GM12892 (cell line): ENCODE results near the gene CD68.

ENCODE experiments used
- POLR2A ChIP-seq: IDR thresholded peaks from 2 replicates; pipeline ENCODE4 v1.6.1; 2011; ENCODE audit warnings: low read depth, low read length, control low read depth
- POLR2AphosphoS5 ChIP-seq: IDR thresholded peaks from 2 replicates; pipeline ENCODE4 v1.6.1; 2011; ENCODE audit warnings: low read depth, low read length, control low read depth
- TAF1 ChIP-seq: IDR thresholded peaks from 2 replicates; pipeline ENCODE4 v1.6.1; 2011; ENCODE audit warnings: low read depth, mild to moderate bottlenecking, control low read depth, low read length, borderline replicate concordance

GRCh38 chr17:7583253-7584109 is 4.0 kb downstream of the CD68 start, which contains the start of gene MPDU1:
- peak; percentile 94 for TF ChIP-seq TAF1
- TF ChIP-seq POLR2A = peak; percentile 97
- TF ChIP-seq POLR2AphosphoS5 = peak; percentile 91
